Esophagus muscularis mucosa (tissue), 4 donors: ENCODE measurements around the gene ZAP70. TPM values are rescaled to one million over a fixed set of nuclear protein-coding genes. Genes with fewer than 3 reads are reported as not detected.

ENCODE experiments used
- DNase-seq: peaks from one replicate; pipeline ENCODE4 v3.0.0-alpha.2; 2017; ENCODE audit errors: extremely low spot score
- H3K27ac ChIP-seq, 4 donors: fragments of 200-600 bp; sonication (generic); replicated peaks in 1 of 4; 1 replicate in 3 of 4; 2 replicates in 1 of 4; pipeline ENCODE4 v1.5.1; 2016 to 2019; ENCODE audit warnings: mild to moderate bottlenecking in 1 of 4
- H3K27me3 ChIP-seq, 4 donors: fragments of 200-600 bp; sonication (generic); one replicate each; pipeline versions ENCODE4 v1.5.1 to v1.6.0; 2016 to 2019
- H3K36me3 ChIP-seq, 4 donors: fragments of 200-600 bp; sonication (generic); one replicate each; pipeline ENCODE4 v1.5.1; 2016 to 2019
- H3K4me1 ChIP-seq, 4 donors: fragments of 200-600 bp; sonication (generic); one replicate each; pipeline ENCODE4 v1.5.1; 2016 to 2019
- H3K4me3 ChIP-seq, 4 donors: fragments of 200-600 bp; sonication (generic); 1 replicate in 2 of 4; 2 replicates in 2 of 4; pipeline ENCODE4 v1.5.1; 2016 to 2019; ENCODE audit warnings: mild to moderate bottlenecking in 4 of 4, moderate library complexity in 1 of 4
- H3K9me3 ChIP-seq, 4 donors: fragments of 200-600 bp; sonication (generic); 1 replicate in 3 of 4; 2 replicates in 1 of 4; pipeline ENCODE4 v1.5.1; 2016 to 2019
- CTCF ChIP-seq, 3 experiments: fragments of 200-600 bp in 2 of 3; fragments of 450-650 bp in 1 of 3; sonication (generic) in 2 of 3; IDR thresholded peaks; one replicate each; pipeline ENCODE4 v1.5.1; 2017 to 2019; ENCODE audit warnings: antibody characterized with exemption in 3 of 3, mild to moderate bottlenecking in 2 of 3, moderate library complexity in 1 of 3
- EP300 ChIP-seq: sonication (generic); formaldehyde crosslinking; IDR thresholded peaks from one replicate; pipeline ENCODE4 v1.6.1; 2017; ENCODE audit warnings: antibody characterized with exemption
- POLR2A ChIP-seq: fragments of 450-650 bp; IDR thresholded peaks from one replicate; pipeline ENCODE4 v1.6.1; 2017; ENCODE audit warnings: antibody characterized with exemption, moderate library complexity, mild to moderate bottlenecking, low read depth
- POLR2AphosphoS5 ChIP-seq, 2 donors: sonication (generic); formaldehyde crosslinking; IDR thresholded peaks; one replicate each; pipeline ENCODE4 v1.6.1; 2017; ENCODE audit warnings: antibody characterized with exemption in 2 of 2
- WGBS: methylation state at CpG from one replicate; pipeline ENCODE4 v1.1.5; 2018; 5-methylcytosine and 5-hydroxymethylcytosine counted together
- intact Hi-C: fragments of 100-400 bp; cut with DNase I; formaldehyde crosslinking; loops from one replicate; pipeline ENCODE4 v1.15.1; 2023
- total RNA-seq, 4 donors: library from RNA; depleted of rRNA; stranded (reverse); fragments of >200 nt; gene quantifications; one replicate each; pipeline versions ENCODE4 v1.1.0 to v1.2.1, GENCODE V29; 2016

ZAP70 gene
- total RNA-seq, 4 donors from 2014 or later = 1.2 to 3.5 (median 1.8) TPM

- H3K4me3 ChIP-seq = no peak overlapping the region
- intact Hi-C loops = loop anchor here (10.0 kb wide), 1 partner anchor 683 kb away; no protein-coding TSS in a partner anchor
- WGBS = 80% methylated on average over 6 of the region's 6 CpGs
- H3K27ac ChIP-seq = no peak overlapping the region
- TF ChIP-seq POLR2A (no peak), POLR2AphosphoS5 (IDR thresholded peaks at IDR 0.05) (no peak), CTCF (IDR thresholded peaks at IDR 0.05) (no peak), EP300 (no peak)
- no peaks in the 10 kb centered on the region for H3K9me3 ChIP-seq
- peak; percentile 86 for DNase-seq
- no peaks in the 10 kb centered on the region for H3K36me3 ChIP-seq
- peaks cover 0 to 3% (median 1%) of the 10 kb centered on the region in 4 donors for H3K4me1 ChIP-seq
- H3K27me3 ChIP-seq = peaks cover 0 to 1% (median 0%) of the 10 kb centered on the region in 4 donors
Observed at GRCh38 chr2:97701851-97702465, 11.4 kb upstream of the ZAP70 start.

GRCh38 chr2:97702731-97703470 is 10.5 kb upstream of the ZAP70 start:
- Histone ChIP-seq H3K9me3 (no peaks in the 10 kb centered on the region), H3K27ac (no peak overlapping the region), H3K4me1 (no peaks in the 10 kb centered on the region), H3K27me3 (peaks cover 0 to 11% (median 0%) of the 10 kb centered on the region in 4 donors), H3K36me3 (no peaks in the 10 kb centered on the region), H3K4me3 (no peak overlapping the region)
- 95% methylated on average over 19 of the region's 19 CpGs for WGBS
- intact Hi-C loops = loop anchor here (10.0 kb wide), 1 partner anchor 682 kb away; no protein-coding TSS in a partner anchor
- peak; percentile 53 for DNase-seq
- TF ChIP-seq POLR2AphosphoS5 (IDR thresholded peaks at IDR 0.05) (no peak), POLR2A (no peak), EP300 (no peak), CTCF (IDR thresholded peaks at IDR 0.05) (no peak)

DNA sequence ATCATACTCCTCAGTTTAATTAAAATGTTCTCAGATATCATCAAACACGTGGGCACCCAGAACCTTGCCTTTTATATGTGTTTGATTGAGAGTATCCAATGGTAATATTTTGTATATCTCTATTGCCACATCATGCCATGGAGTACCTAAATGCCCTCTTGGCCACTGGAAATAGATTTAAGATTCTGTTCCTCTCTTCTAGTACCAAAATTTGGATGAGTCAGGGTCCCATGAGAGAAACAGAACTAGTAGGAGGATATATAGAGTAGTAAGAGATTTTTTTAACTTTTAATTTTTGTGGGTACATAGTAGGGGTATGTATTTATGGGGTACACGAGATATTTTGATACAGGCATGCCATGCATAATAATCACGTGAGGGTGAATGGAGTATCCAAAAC is 9.6 kb upstream of the ZAP70 start:
- Histone ChIP-seq H3K36me3 (no peaks in the 10 kb centered on the region), H3K4me1 (no peaks in the 10 kb centered on the region), H3K9me3 (no peaks in the 10 kb centered on the region), H3K4me3 (no peak overlapping the region), H3K27ac (no peak overlapping the region), H3K27me3 (peaks cover 0 to 18% (median 0%) of the 10 kb centered on the region in 4 donors)
- no peak for TF ChIP-seq CTCF (IDR thresholded peaks at IDR 0.05)
- TF ChIP-seq EP300 = no peak
- TF ChIP-seq POLR2AphosphoS5 (IDR thresholded peaks at IDR 0.05) = no peak
- TF ChIP-seq POLR2A = no peak
- DNase-seq = no peak
- WGBS = 81% methylated on average over 3 of the region's 3 CpGs
- intact Hi-C loops = loop anchor here (10.0 kb wide), 1 partner anchor 681 kb away; no protein-coding TSS in a partner anchor

GRCh38 chr2:97704989-97705388 is 8.4 kb upstream of the ZAP70 start:
- no peak for TF ChIP-seq CTCF (IDR thresholded peaks at IDR 0.05)
- TF ChIP-seq POLR2A = no peak
- TF ChIP-seq POLR2AphosphoS5 (IDR thresholded peaks at IDR 0.05) = no peak
- TF ChIP-seq EP300 = no peak
- H3K9me3 ChIP-seq = no peaks in the 10 kb centered on the region
- intact Hi-C loops = loop anchor here (10.0 kb wide), 1 partner anchor 680 kb away; no protein-coding TSS in a partner anchor
- no peaks in the 10 kb centered on the region for H3K36me3 ChIP-seq
- peaks cover 0 to 23% (median 0%) of the 10 kb centered on the region in 4 donors for H3K27me3 ChIP-seq
- no peak for DNase-seq
- no peak overlapping the region for H3K4me3 ChIP-seq
- WGBS = 96% methylated on average over 5 of the region's 5 CpGs
- H3K27ac ChIP-seq = no peak overlapping the region
- H3K4me1 ChIP-seq = no peaks in the 10 kb centered on the region
